K562 (cell line): ENCODE measurements around the gene BMP3.

Source experiments
- CREM ChIP-seq: IDR thresholded peaks from 2 replicates; pipeline ENCODE4 v1.6.1; 2014; ENCODE audit warnings: antibody characterized with exemption, low read depth
- CTCF ChIP-seq, 3 experiments: IDR thresholded peaks in 2 of 3; conservative IDR thresholded peaks in 1 of 3; 2 replicates each; pipeline ENCODE4 v1.5.1; 2011 to 2012; ENCODE audit warnings: low read length in 3 of 3, mild to moderate bottlenecking in 3 of 3, control low read depth in 2 of 3, improper control_type of control experiment in 1 of 3, inconsistent platforms in 1 of 3, low read depth in 1 of 3, mixed read lengths in 1 of 3, moderate library complexity in 1 of 3; ENCODE audit not compliant: insufficient read depth in 2 of 3
- POU5F1 ChIP-seq: fragments of 150-350 bp; IDR thresholded peaks from 2 replicates; pipeline ENCODE4 v1.6.1; 2014; ENCODE audit warnings: borderline replicate concordance, low read length, low read depth, mild to moderate bottlenecking; ENCODE audit not compliant: partially characterized antibody
- SMC3 ChIP-seq: conservative IDR thresholded peaks from 2 replicates; pipeline ENCODE4 v1.6.1; 2011; ENCODE audit warnings: low read depth, low read length, improper control_type of control experiment; ENCODE audit not compliant: insufficient read depth
- TCF7L2 ChIP-seq: fragments of 150-350 bp; IDR thresholded peaks from 2 replicates; pipeline ENCODE4 v1.6.1; 2016; ENCODE audit warnings: low read depth, mild to moderate bottlenecking, low read length, moderate library complexity
- ZKSCAN8 ChIP-seq: fragments of 200-800 bp; sonication (Bioruptor generic); IDR thresholded peaks from 2 replicates; pipeline ENCODE4 v1.6.1; 2016; ENCODE audit warnings: missing genetic modification characterization, missing compliant biosample characterization

- TF ChIP-seq TCF7L2 = no peak
- no peak for TF ChIP-seq CTCF (IDR thresholded peaks at IDR 0.05 in 2 of 3, conservative IDR thresholded peaks at IDR 0.05 in 1 of 3; ENCODE audit: insufficient read depth in 2 of 3, low read depth in 1 of 3, low read length in 3 of 3)
- TF ChIP-seq CREM = no peak
- TF ChIP-seq POU5F1 = no peak
- TF ChIP-seq SMC3 = no peak
- no peak for TF ChIP-seq ZKSCAN8
Observed at GRCh38 chr4:81049330-81049729, 18.8 kb downstream of the BMP3 start.
